Fibroblast of pulmonary artery (primary cell): ENCODE measurements around the gene LIG1.

ENCODE experiments used
- DNase-seq: peaks from one replicate; pipeline ENCODE4 v3.0.0-alpha.2; 2010; ENCODE audit warnings: low read depth
- H3K4me3 ChIP-seq: replicated peaks from 2 replicates; pipeline ENCODE4 v1.5.1; 2011; ENCODE audit warnings: low read depth, mild to moderate bottlenecking, control low read depth, low read length, moderate library complexity
- CTCF ChIP-seq: IDR thresholded peaks from 2 replicates; pipeline ENCODE4 v1.5.1; 2011; ENCODE audit warnings: mild to moderate bottlenecking, control low read depth, low read length, inconsistent platforms; ENCODE audit errors: missing control alignments

The LIG1 gene

GRCh38 chr19:48194041-48194843 lies 24.1 kb upstream of the LIG1 start:
- DNase-seq = peak; percentile 28
- TF ChIP-seq CTCF = peak; percentile 53
- H3K4me3 ChIP-seq = no peak overlapping the region

GRCh38 chr19:48192750-48193149 lies 22.6 kb upstream of the LIG1 start:
- DNase-seq = no peak
- no peak overlapping the region for H3K4me3 ChIP-seq
- TF ChIP-seq CTCF = no peak

- TF ChIP-seq CTCF = no peak
- no peak for DNase-seq
- H3K4me3 ChIP-seq = no peak overlapping the region
These were observed 20.7 kb upstream of the LIG1 start for GRCh38 chr19:48190885-48191284.

- no peak for TF ChIP-seq CTCF
- no peak overlapping the region for H3K4me3 ChIP-seq
- peak; percentile 65 for DNase-seq
These were observed 20.2 kb upstream of the LIG1 start for GRCh38 chr19:48190288-48190884.

GRCh38 chr19:48186541-48186991 lies 16.4 kb upstream of the LIG1 start:
- no peak overlapping the region for H3K4me3 ChIP-seq
- DNase-seq = no peak
- TF ChIP-seq CTCF = no peak

GRCh38 chr19:48186015-48186414 lies 15.9 kb upstream of the LIG1 start:
- DNase-seq = no peak
- no peak for TF ChIP-seq CTCF
- H3K4me3 ChIP-seq = no peak overlapping the region
